Renal cortex interstitium (tissue), 11 donors: ENCODE data around the gene PJA1. TPM values are rescaled to one million over a fixed set of nuclear protein-coding genes. Genes with fewer than 3 reads are reported as not detected.
A peak's percentile ranks its signal among the peaks of the same experiment; 100 is the strongest.

ENCODE experiments used
- DNase-seq, 11 donors: peaks; one replicate each; pipeline ENCODE4 v3.0.0-alpha.2; 2013; ENCODE audit warnings: low read depth in 9 of 11, low spot score in 4 of 11; ENCODE audit errors: extremely low read depth in 1 of 11
- polyA plus RNA-seq, 3 donors: library from polyadenylated mRNA; unstranded; fragments of 120-200 nt; gene quantifications; one replicate each; pipeline ENCODE4 v1.2.1, GENCODE V29; 2013; ENCODE audit not compliant: insufficient read length in 3 of 3

Gene PJA1
- polyA plus RNA-seq, 3 donors, result 85.2 to 99.5 (median 97.1) TPM

GRCh38 chrX:69186651-69187050 lies 21.4 kb upstream of the PJA1 start:
- DNase-seq, result no peak

GRCh38 chrX:69185886-69186285 lies 20.6 kb upstream of the PJA1 start:
- DNase-seq, result no peak

- DNase-seq, result no peak
Measured at GRCh38 chrX:69185141-69185540, 19.9 kb upstream of the PJA1 start.

GRCh38 chrX:69182818-69183380 lies 17.6 kb upstream of the PJA1 start:
- DNase-seq, result no peak

- DNase-seq, result peak in 7 of 11 donors; percentile 50 to 67 (median 61)
Measured at GRCh38 chrX:69179380-69179911, 14.2 kb upstream of the PJA1 start.

- no peak for DNase-seq
Measured at GRCh38 chrX:69178592-69178991, 13.3 kb upstream of the PJA1 start.

GRCh38 chrX:69177511-69178162 lies 12.4 kb upstream of the PJA1 start:
- DNase-seq, result no peak

GRCh38 chrX:69176053-69176452 lies 10.8 kb upstream of the PJA1 start:
- DNase-seq, result no peak

- DNase-seq, result no peak
Measured at GRCh38 chrX:69173906-69174305, 8.7 kb upstream of the PJA1 start.

GRCh38 chrX:69172937-69173336 lies 7.7 kb upstream of the PJA1 start:
- DNase-seq, result no peak

GRCh38 chrX:69170319-69170718 lies 5.1 kb upstream of the PJA1 start:
- DNase-seq, result no peak

GRCh38 chrX:69163936-69164741 lies 1.1 kb downstream of the PJA1 start:
- DNase-seq, result no peak

GRCh38 chrX:69162361-69162865 lies 2.8 kb downstream of the PJA1 start:
- no peak for DNase-seq

GRCh38 chrX:69161786-69162349 lies 3.4 kb downstream of the PJA1 start:
- no peak for DNase-seq

GRCh38 chrX:69161371-69161770 lies 3.9 kb downstream of the PJA1 start:
- no peak for DNase-seq

GRCh38 chrX:69158166-69158980 lies 6.9 kb downstream of the PJA1 start:
- peak in 5 of 11 donors; percentile 33 to 63 (median 47) for DNase-seq

GRCh38 chrX:69156638-69157037 lies 8.6 kb downstream of the PJA1 start:
- no peak for DNase-seq

GRCh38 chrX:69155786-69156520 lies 9.3 kb downstream of the PJA1 start:
- no peak for DNase-seq
